Gastroesophageal sphincter (tissue), 3 donors: ENCODE results near the gene LRRC42.

Experiments used
- CTCF ChIP-seq, 4 experiments: fragments of 200-600 bp in 2 of 4; fragments of 450-650 bp in 2 of 4; sonication (generic) in 1 of 4; IDR thresholded peaks; one replicate each; pipeline ENCODE4 v1.5.1; 2017 to 2019; ENCODE audit warnings: antibody characterized with exemption in 4 of 4, mild to moderate bottlenecking in 2 of 4, moderate library complexity in 2 of 4
- POLR2A ChIP-seq, 2 donors: fragments of 450-650 bp; IDR thresholded peaks; one replicate each; pipeline ENCODE4 v1.6.1; 2017; ENCODE audit warnings: antibody characterized with exemption in 2 of 2, mild to moderate bottlenecking in 2 of 2, moderate library complexity in 1 of 2
- POLR2AphosphoS5 ChIP-seq: sonication (generic); formaldehyde crosslinking; IDR thresholded peaks from one replicate; pipeline ENCODE4 v1.6.1; 2017; ENCODE audit warnings: antibody characterized with exemption

- TF ChIP-seq CTCF (IDR thresholded peaks at IDR 0.05) (peak; percentile 36 to 55 (median 51)), POLR2AphosphoS5 (no peak), POLR2A (IDR thresholded peaks at IDR 0.05) (no peak)
Observed at GRCh38 chr1:53959664-53960250, 13.6 kb downstream of the LRRC42 start.
